H9 (cell line): ENCODE measurements around the gene KCNA2. TPM values are rescaled to one million over a fixed set of nuclear protein-coding genes. Genes with fewer than 3 reads are reported as not detected.

ENCODE experiments used
- DNase-seq: peaks from one replicate; pipeline ENCODE4 v3.0.0-alpha.2; 2017
- H2AFZ ChIP-seq: one replicate; pipeline ENCODE4 v1.6.1; 2013; ENCODE audit warnings: mild to moderate bottlenecking, low read length, control low read depth, moderate library complexity
- H2AK5ac ChIP-seq: 2 replicates; pipeline ENCODE4 v1.6.1; 2013; ENCODE audit warnings: low read length, control low read depth, mixed read lengths; ENCODE audit not compliant: insufficient read length
- H2BK120ac ChIP-seq: one replicate; pipeline ENCODE4 v1.6.1; 2013; ENCODE audit warnings: low read depth, mild to moderate bottlenecking, low read length, control low read depth, inconsistent platforms; ENCODE audit not compliant: poor library complexity, severe bottlenecking
- H2BK12ac ChIP-seq: 2 replicates; pipeline ENCODE4 v1.6.1; 2013; ENCODE audit warnings: low read length, control low read depth, mixed read lengths, low read depth; ENCODE audit not compliant: insufficient read length
- H2BK15ac ChIP-seq: 2 replicates; pipeline ENCODE4 v1.6.1; 2013; ENCODE audit warnings: low read depth, low read length, control low read depth
- H2BK20ac ChIP-seq: one replicate; pipeline ENCODE4 v1.6.1; 2013; ENCODE audit warnings: low read depth, mild to moderate bottlenecking, low read length, control low read depth, inconsistent platforms; ENCODE audit not compliant: poor library complexity, severe bottlenecking
- H2BK5ac ChIP-seq: 2 replicates; pipeline ENCODE4 v1.6.1; 2013; ENCODE audit warnings: low read length, control low read depth, mixed read lengths; ENCODE audit not compliant: insufficient read length
- H3K14ac ChIP-seq: 2 replicates; pipeline ENCODE4 v1.6.1; 2013; ENCODE audit warnings: low read length, control low read depth; ENCODE audit not compliant: insufficient read depth
- H3K18ac ChIP-seq: 2 replicates; pipeline ENCODE4 v1.6.1; 2013; ENCODE audit warnings: low read depth, mild to moderate bottlenecking, mixed read lengths, low read length, control low read depth; ENCODE audit not compliant: insufficient read length
- H3K23ac ChIP-seq: 2 replicates; pipeline ENCODE4 v1.6.1; 2013; ENCODE audit warnings: low read length, control low read depth, mixed read lengths, low read depth; ENCODE audit not compliant: insufficient read length
- H3K23me2 ChIP-seq: 2 replicates; pipeline ENCODE4 v1.6.1; 2013; ENCODE audit warnings: low read depth, mild to moderate bottlenecking, mixed read lengths, low read length, control low read depth; ENCODE audit not compliant: insufficient read length, poor library complexity, severe bottlenecking
- H3K27ac ChIP-seq: 2 replicates; pipeline ENCODE4 v1.5.1; 2013; ENCODE audit warnings: low read length, control low read depth, mixed read lengths, low read depth; ENCODE audit not compliant: insufficient read length
- H3K27me3 ChIP-seq: 2 replicates; pipeline ENCODE4 v1.6.1; 2013; ENCODE audit warnings: low read length, control low read depth, inconsistent platforms; ENCODE audit not compliant: insufficient read depth
- H3K4ac ChIP-seq: 2 replicates; pipeline ENCODE4 v1.6.1; 2013; ENCODE audit warnings: low read depth, mild to moderate bottlenecking, control low read depth, inconsistent platforms, low read length, moderate library complexity
- H3K4me1 ChIP-seq: 2 replicates; pipeline ENCODE4 v1.6.1; 2013; ENCODE audit warnings: low read length, control low read depth, inconsistent platforms; ENCODE audit not compliant: insufficient read depth
- H3K4me2 ChIP-seq: 2 replicates; pipeline ENCODE4 v1.6.1; 2013; ENCODE audit warnings: low read length, control low read depth, mixed read lengths; ENCODE audit not compliant: insufficient read length, insufficient read depth
- H3K56ac ChIP-seq: 2 replicates; pipeline ENCODE4 v1.6.1; 2013; ENCODE audit warnings: low read depth, mild to moderate bottlenecking, mixed read lengths, low read length, control low read depth; ENCODE audit not compliant: insufficient read length
- H3K79me1 ChIP-seq: 2 replicates; pipeline ENCODE4 v1.6.1; 2013; ENCODE audit warnings: low read depth, mild to moderate bottlenecking, moderate library complexity, low read length, control low read depth, inconsistent platforms; ENCODE audit not compliant: insufficient read depth, poor library complexity, severe bottlenecking
- H3K79me2 ChIP-seq: 2 replicates; pipeline ENCODE4 v1.6.1; 2013; ENCODE audit warnings: low read length, control low read depth, inconsistent platforms; ENCODE audit not compliant: insufficient read depth
- H3K9ac ChIP-seq: 2 replicates; pipeline ENCODE4 v1.6.1; 2013; ENCODE audit warnings: low read length, control low read depth, mixed read lengths; ENCODE audit not compliant: insufficient read length; ENCODE audit errors: extremely low read depth
- H3K9me3 ChIP-seq: one replicate; pipeline ENCODE4 v1.6.1; 2013; ENCODE audit warnings: low read depth, low read length, inconsistent platforms; ENCODE audit not compliant: control insufficient read depth
- H3T11ph ChIP-seq: one replicate; pipeline ENCODE4 v1.6.1; 2013; ENCODE audit warnings: mild to moderate bottlenecking, low read length, control low read depth, inconsistent platforms
- H4K20me1 ChIP-seq: one replicate; pipeline ENCODE4 v1.6.1; 2013; ENCODE audit not compliant: control insufficient read depth, insufficient read length, insufficient read depth
- H4K5ac ChIP-seq: 2 replicates; pipeline ENCODE4 v1.6.1; 2013; ENCODE audit warnings: low read depth, mild to moderate bottlenecking, mixed read lengths, low read length, control low read depth; ENCODE audit not compliant: insufficient read length
- H4K8ac ChIP-seq: replicated peaks from 2 replicates; pipeline ENCODE4 v1.6.1; 2013; ENCODE audit warnings: low read length, control low read depth, mixed read lengths, low read depth; ENCODE audit not compliant: insufficient read length
- H4K91ac ChIP-seq: 2 replicates; pipeline ENCODE4 v1.6.1; 2013; ENCODE audit warnings: low read depth, mild to moderate bottlenecking, moderate library complexity, mixed read lengths, low read length, control low read depth; ENCODE audit not compliant: insufficient read length
- H3K27ac Mint-ChIP-seq, 3 experiments: 2 replicates in 2 of 3; 3 replicates in 1 of 3; pipeline ENCODE4 v1.8.0; 2020 to 2021; ENCODE audit warnings: mixed read lengths in 3 of 3, mild to moderate bottlenecking in 1 of 3, moderate library complexity in 1 of 3
- H3K27me3 Mint-ChIP-seq: 2 replicates; pipeline ENCODE4 v1.8.0; 2021; ENCODE audit warnings: low read depth, mild to moderate bottlenecking, moderate library complexity, mixed read lengths
- H3K36me3 Mint-ChIP-seq, 3 experiments: 2 replicates in 2 of 3; 3 replicates in 1 of 3; pipeline ENCODE4 v1.8.0; 2020 to 2021; ENCODE audit warnings: low read depth in 3 of 3, mixed read lengths in 3 of 3; ENCODE audit not compliant: insufficient read depth in 1 of 3
- H3K4me1 Mint-ChIP-seq, 2 experiments: 2 replicates each; pipeline ENCODE4 v1.8.0; 2020; ENCODE audit warnings: mixed read lengths in 2 of 2
- H3K4me3 Mint-ChIP-seq, 2 experiments: 2 replicates in 1 of 2; 3 replicates in 1 of 2; pipeline ENCODE4 v1.8.0; 2020 to 2021; ENCODE audit warnings: mild to moderate bottlenecking in 2 of 2, mixed read lengths in 2 of 2, moderate library complexity in 1 of 2
- H3K9me3 Mint-ChIP-seq, 2 experiments: 2 replicates in 1 of 2; 3 replicates in 1 of 2; pipeline ENCODE4 v1.8.0; 2020; ENCODE audit warnings: mild to moderate bottlenecking in 2 of 2, mixed read lengths in 2 of 2, moderate library complexity in 1 of 2
- WGBS: extraction: QIAGEN DNeasy Blood & Tissue Kit; methylation state at CpG from one replicate; pipeline ENCODE4 v1.1.7; 2013; ENCODE audit warnings: missing lambda C conversion rate, low lambda C conversion rate, mixed read lengths; ENCODE audit not compliant: insufficient read length; ENCODE audit errors: extremely low coverage; 5-methylcytosine and 5-hydroxymethylcytosine counted together
- total RNA-seq: library from RNA; stranded (reverse); gene quantifications from 2 replicates; pipeline ENCODE4 v1.2.1, GENCODE V29; 2021
- TF ChIP-seq, protein P1 (sequence below): fragments of 200-600 bp; sonication (generic); conservative IDR thresholded peaks from 3 replicates; pipeline ENCODE4 v1.8.0; 2021; ENCODE audit warnings: antibody characterized with exemption, mild to moderate bottlenecking

Gene KCNA2
- total RNA-seq, 1 experiment from 2014 or later, result 0.33 TPM

- Histone ChIP-seq H3K79me1 (no peaks in the 10 kb centered on the region), H3T11ph (no peak overlapping the region), H4K91ac (no peak overlapping the region), H3K79me2 (no peaks in the 10 kb centered on the region), H3K4me1 (no peaks in the 10 kb centered on the region), H3K4ac (no peak overlapping the region), H3K14ac (no peak overlapping the region; the same call in 1 of the 2 replicates), H3K27me3 (peaks cover 6% of the 10 kb centered on the region; the same call in 1 of the 2 replicates), H2AK5ac (no peak overlapping the region), H4K8ac (no peak overlapping the region), H2BK20ac (no peak overlapping the region), H3K23ac (no peak overlapping the region), H2BK15ac (no peak overlapping the region), H3K18ac (no peak overlapping the region), H3K9ac (no peak overlapping the region), H2AFZ (no peak overlapping the region), H3K9me3 (no peaks in the 10 kb centered on the region), H3K23me2 (no peaks in the 10 kb centered on the region), H4K5ac (no peak overlapping the region), H2BK5ac (no peak overlapping the region), H3K27ac (no peak overlapping the region), H2BK12ac (no peak overlapping the region), H3K4me2 (no peak overlapping the region), H2BK120ac (no peak overlapping the region), H4K20me1 (no peaks in the 10 kb centered on the region), H3K56ac (no peak overlapping the region)
- H3K27me3 Mint-ChIP-seq, result peaks cover 93% of the 10 kb centered on the region
- WGBS, result no CpG with 5 or more reads among the region's 1 CpG
- H3K4me1 Mint-ChIP-seq, result no peaks in the 10 kb centered on the region
- peaks cover 5 to 9% of the 10 kb centered on the region in 2 experiments; a peak in 2 of 5 replicates for H3K9me3 Mint-ChIP-seq
- TF ChIP-seq, protein P1, sequence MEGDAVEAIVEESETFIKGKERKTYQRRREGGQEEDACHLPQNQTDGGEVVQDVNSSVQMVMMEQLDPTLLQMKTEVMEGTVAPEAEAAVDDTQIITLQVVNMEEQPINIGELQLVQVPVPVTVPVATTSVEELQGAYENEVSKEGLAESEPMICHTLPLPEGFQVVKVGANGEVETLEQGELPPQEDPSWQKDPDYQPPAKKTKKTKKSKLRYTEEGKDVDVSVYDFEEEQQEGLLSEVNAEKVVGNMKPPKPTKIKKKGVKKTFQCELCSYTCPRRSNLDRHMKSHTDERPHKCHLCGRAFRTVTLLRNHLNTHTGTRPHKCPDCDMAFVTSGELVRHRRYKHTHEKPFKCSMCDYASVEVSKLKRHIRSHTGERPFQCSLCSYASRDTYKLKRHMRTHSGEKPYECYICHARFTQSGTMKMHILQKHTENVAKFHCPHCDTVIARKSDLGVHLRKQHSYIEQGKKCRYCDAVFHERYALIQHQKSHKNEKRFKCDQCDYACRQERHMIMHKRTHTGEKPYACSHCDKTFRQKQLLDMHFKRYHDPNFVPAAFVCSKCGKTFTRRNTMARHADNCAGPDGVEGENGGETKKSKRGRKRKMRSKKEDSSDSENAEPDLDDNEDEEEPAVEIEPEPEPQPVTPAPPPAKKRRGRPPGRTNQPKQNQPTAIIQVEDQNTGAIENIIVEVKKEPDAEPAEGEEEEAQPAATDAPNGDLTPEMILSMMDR, result no peak
- peaks cover 0 to 6% (median 0%) of the 10 kb centered on the region in 3 experiments; a peak in 1 of 7 replicates for H3K36me3 Mint-ChIP-seq
- no peak overlapping the region for H3K4me3 Mint-ChIP-seq
- no peak for DNase-seq
- H3K27ac Mint-ChIP-seq, result no peak overlapping the region
Measured at GRCh38 chr1:110580244-110580643, 25.9 kb downstream of the KCNA2 start.
